ENCODE results near the gene CYTH2. TPM values are rescaled to one million over a fixed set of nuclear protein-coding genes. Genes with fewer than 3 reads are reported as not detected.

The CYTH2 gene
- total and polyA plus RNA-seq, 2 donors = 32.0 to 42.4 TPM

DNA sequence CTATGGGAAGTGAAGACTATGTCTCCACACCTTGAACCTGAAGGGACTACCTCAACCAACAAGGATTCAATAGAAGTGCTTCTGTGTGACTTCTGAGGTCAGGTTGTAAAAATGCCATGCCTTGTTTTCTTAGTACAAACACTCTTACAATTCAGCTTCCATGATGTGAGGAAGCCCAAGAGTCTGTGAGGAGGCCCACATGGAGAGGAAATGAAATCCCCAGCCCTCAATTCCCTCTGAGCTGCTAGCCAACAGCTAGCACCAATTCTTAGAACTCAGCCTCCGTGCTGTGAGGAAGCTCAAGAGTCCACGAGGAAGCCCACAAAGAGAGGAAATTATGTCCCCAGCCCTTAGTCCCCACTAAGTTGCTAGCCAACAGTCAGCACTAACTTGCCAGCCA lies 55.1 kb downstream of the CYTH2 start:
- no peak for DNase-seq (ENCODE audit: low read depth in 6 of 9, low spot score in 9 of 9)
- no peak overlapping the region for H3K27ac ChIP-seq (ENCODE audit: low read depth in 1 of 2, low read length in 1 of 2)
- WGBS = 80% methylated on average over 2 of the region's 2 CpGs
- no peak overlapping the region for H3K4me3 ChIP-seq (ENCODE audit: low read length in 2 of 2)
- H3K27me3 ChIP-seq (ENCODE audit: control insufficient read depth in 2 of 2, insufficient read depth in 1 of 2, low read length in 1 of 2) = no peaks in the 10 kb centered on the region
- H3K36me3 ChIP-seq (ENCODE audit: control insufficient read depth in 2 of 2, insufficient read depth in 2 of 2, low read length in 1 of 2) = no peaks in the 10 kb centered on the region
- no peaks in the 10 kb centered on the region for H3K4me1 ChIP-seq (ENCODE audit: control insufficient read depth in 2 of 2, insufficient read depth in 2 of 2, low read length in 2 of 2)
- H3K9me3 ChIP-seq (ENCODE audit: control insufficient read depth in 2 of 2, insufficient read depth in 1 of 2, low read length in 1 of 2) = peaks cover 0 to 25% of the 10 kb centered on the region in 2 donors

DNA sequence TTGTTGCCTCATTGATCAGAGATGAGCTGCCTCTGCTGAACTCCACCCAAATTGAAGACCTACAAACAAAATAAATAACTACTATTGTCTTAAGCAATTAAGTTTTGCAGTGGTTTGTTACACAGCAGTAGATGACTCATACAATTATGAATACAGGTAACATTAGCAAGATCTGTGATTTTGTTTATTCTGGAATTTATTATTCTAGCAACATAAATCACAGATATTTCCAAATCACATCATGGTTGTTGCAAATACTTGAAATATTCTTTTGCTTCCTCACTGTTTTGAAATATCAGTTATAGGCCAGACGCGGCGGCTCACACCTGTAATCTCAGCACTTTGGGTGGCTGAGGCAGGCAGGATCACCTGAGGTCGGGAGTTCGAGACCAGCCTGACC lies 55.6 kb downstream of the CYTH2 start:
- H3K27ac ChIP-seq (ENCODE audit: low read depth in 1 of 2, low read length in 1 of 2) = no peak overlapping the region
- H3K36me3 ChIP-seq (ENCODE audit: control insufficient read depth in 2 of 2, insufficient read depth in 2 of 2, low read length in 1 of 2) = no peaks in the 10 kb centered on the region
- H3K4me1 ChIP-seq (ENCODE audit: control insufficient read depth in 2 of 2, insufficient read depth in 2 of 2, low read length in 2 of 2) = no peaks in the 10 kb centered on the region
- no peak overlapping the region for H3K4me3 ChIP-seq (ENCODE audit: low read length in 2 of 2)
- WGBS = 94% methylated on average over 5 of the region's 5 CpGs
- H3K27me3 ChIP-seq (ENCODE audit: control insufficient read depth in 2 of 2, insufficient read depth in 1 of 2, low read length in 1 of 2) = no peaks in the 10 kb centered on the region
- DNase-seq (ENCODE audit: low read depth in 6 of 9, low spot score in 9 of 9) = no peak
- H3K9me3 ChIP-seq (ENCODE audit: control insufficient read depth in 2 of 2, insufficient read depth in 1 of 2, low read length in 1 of 2) = peaks cover 0 to 27% of the 10 kb centered on the region in 2 donors

DNA sequence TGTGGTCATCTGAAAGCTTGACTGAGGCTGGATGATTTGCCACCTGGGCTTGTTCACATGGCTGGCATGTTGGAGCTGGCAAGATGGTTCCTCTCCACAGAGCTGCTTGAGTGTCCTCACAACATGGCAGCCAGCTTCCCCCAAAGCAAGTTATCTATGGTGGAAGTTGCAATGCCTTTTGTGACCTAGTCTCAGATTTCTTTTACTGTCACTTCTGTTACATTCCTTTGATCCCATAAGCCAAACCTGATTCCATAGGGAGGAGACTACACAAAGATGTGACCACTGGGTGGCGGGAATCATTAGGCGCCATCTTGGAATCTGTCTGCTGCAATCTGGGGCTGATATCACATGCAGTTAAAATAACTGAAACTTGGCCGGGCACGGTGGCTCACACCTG lies 60.0 kb downstream of the CYTH2 start:
- 99% methylated on average over 4 of the region's 4 CpGs for WGBS
- H3K27me3 ChIP-seq (ENCODE audit: control insufficient read depth in 2 of 2, insufficient read depth in 1 of 2, low read length in 1 of 2) = no peaks in the 10 kb centered on the region
- DNase-seq (ENCODE audit: low read depth in 6 of 9, low spot score in 9 of 9) = no peak
- H3K36me3 ChIP-seq (ENCODE audit: control insufficient read depth in 2 of 2, insufficient read depth in 2 of 2, low read length in 1 of 2) = no peaks in the 10 kb centered on the region
- H3K4me1 ChIP-seq (ENCODE audit: control insufficient read depth in 2 of 2, insufficient read depth in 2 of 2, low read length in 2 of 2) = no peaks in the 10 kb centered on the region
- H3K27ac ChIP-seq (ENCODE audit: low read depth in 1 of 2, low read length in 1 of 2) = no peak overlapping the region
- no peak overlapping the region for H3K4me3 ChIP-seq (ENCODE audit: low read length in 2 of 2)
- H3K9me3 ChIP-seq (ENCODE audit: control insufficient read depth in 2 of 2, insufficient read depth in 1 of 2, low read length in 1 of 2) = peaks cover 0 to 25% of the 10 kb centered on the region in 2 donors

DNA sequence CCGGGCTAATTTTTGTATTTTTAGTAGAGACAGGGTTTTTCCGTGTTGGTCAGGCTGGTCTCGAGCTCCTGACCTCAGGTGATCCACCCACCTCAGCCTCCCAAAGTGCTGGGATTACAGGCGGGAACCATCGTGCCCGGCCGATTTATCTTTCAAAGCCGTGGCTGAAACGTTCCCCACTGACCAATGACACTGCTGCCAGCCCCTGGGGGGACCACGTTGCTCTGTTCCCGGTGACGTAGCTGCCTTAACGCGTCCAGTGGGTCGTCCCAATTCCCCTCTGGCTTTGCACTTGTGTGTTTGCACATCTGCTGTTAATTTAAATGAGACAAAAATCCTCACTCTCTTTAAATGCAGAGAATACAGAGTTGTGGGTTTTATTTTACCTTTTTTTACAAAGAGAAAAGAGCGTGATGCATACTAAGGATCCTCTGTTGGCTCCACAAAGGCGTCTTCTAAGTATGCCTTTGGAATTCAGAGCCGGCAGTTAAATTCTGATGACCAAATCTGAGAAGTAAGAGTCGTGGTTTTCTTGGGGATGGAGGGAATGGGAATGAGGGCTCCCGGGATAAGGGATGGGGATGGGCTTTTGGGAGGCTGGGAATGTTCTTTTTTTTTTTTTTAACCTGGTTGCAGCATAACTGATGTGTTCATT lies 61.0 kb downstream of the CYTH2 start:
- Histone ChIP-seq H3K4me1 (ENCODE audit: control insufficient read depth in 2 of 2, insufficient read depth in 2 of 2, low read length in 2 of 2) (no peaks in the 10 kb centered on the region), H3K9me3 (ENCODE audit: control insufficient read depth in 2 of 2, insufficient read depth in 1 of 2, low read length in 1 of 2) (peaks cover 0 to 22% of the 10 kb centered on the region in 2 donors), H3K27ac (ENCODE audit: low read depth in 1 of 2, low read length in 1 of 2) (no peak overlapping the region), H3K27me3 (ENCODE audit: control insufficient read depth in 2 of 2, insufficient read depth in 1 of 2, low read length in 1 of 2) (no peaks in the 10 kb centered on the region), H3K36me3 (ENCODE audit: control insufficient read depth in 2 of 2, insufficient read depth in 2 of 2, low read length in 1 of 2) (no peaks in the 10 kb centered on the region), H3K4me3 (ENCODE audit: low read length in 2 of 2) (no peak overlapping the region)
- DNase-seq (ENCODE audit: low read depth in 6 of 9, low spot score in 9 of 9) = no peak
- 78% methylated on average over 20 of the region's 20 CpGs for WGBS

DNA sequence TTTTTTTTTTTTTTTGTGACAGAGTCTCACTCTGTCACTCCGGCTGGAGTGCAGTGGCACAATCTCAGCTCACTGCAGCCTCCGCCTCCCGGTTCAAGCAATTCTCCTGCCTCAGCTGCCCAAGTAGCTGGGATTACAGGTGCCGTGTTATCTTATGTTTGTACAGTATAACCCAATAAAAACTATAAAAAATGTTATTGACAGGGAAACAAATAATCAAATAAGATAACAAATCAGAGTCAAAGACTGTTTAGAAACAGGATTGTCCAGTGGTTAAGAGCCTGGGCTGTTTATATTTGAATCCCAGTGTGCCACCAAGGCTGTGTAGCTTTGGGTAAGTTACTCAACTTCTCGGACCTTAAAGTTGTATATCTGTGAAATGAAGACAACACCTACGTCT lies 61.6 kb downstream of the CYTH2 start:
- H3K36me3 ChIP-seq (ENCODE audit: control insufficient read depth in 2 of 2, insufficient read depth in 2 of 2, low read length in 1 of 2) = no peaks in the 10 kb centered on the region

More for the DNA sequence above, 61.6 kb downstream of the CYTH2 start:
- no peak overlapping the region for H3K4me3 ChIP-seq (ENCODE audit: low read length in 2 of 2)
- H3K27ac ChIP-seq (ENCODE audit: low read depth in 1 of 2, low read length in 1 of 2) = no peak overlapping the region
- DNase-seq (ENCODE audit: low read depth in 6 of 9, low spot score in 9 of 9) = no peak
- H3K27me3 ChIP-seq (ENCODE audit: control insufficient read depth in 2 of 2, insufficient read depth in 1 of 2, low read length in 1 of 2) = no peaks in the 10 kb centered on the region
- H3K4me1 ChIP-seq (ENCODE audit: control insufficient read depth in 2 of 2, insufficient read depth in 2 of 2, low read length in 2 of 2) = no peaks in the 10 kb centered on the region
- peaks cover 0 to 22% of the 10 kb centered on the region in 2 donors for H3K9me3 ChIP-seq (ENCODE audit: control insufficient read depth in 2 of 2, insufficient read depth in 1 of 2, low read length in 1 of 2)
- 93% methylated on average over 6 of the region's 6 CpGs for WGBS

Other genes starting within 250 kb of the CYTH2 start
- gene CARD8, start 213.5 kb upstream of the CYTH2 start, total RNA-seq = 56.0 TPM
- gene CARD8, start 213.5 kb upstream of the CYTH2 start, polyA plus RNA-seq = 66.4 TPM
- 1.6 TPM for gene ZNF114, start 199.3 kb upstream of the CYTH2 start, total RNA-seq
- gene ZNF114, start 199.3 kb upstream of the CYTH2 start, polyA plus RNA-seq = 0.57 TPM
- gene EMP3, start 143.8 kb upstream of the CYTH2 start, total RNA-seq = 41.2 TPM
- 94.3 TPM for gene EMP3, start 143.8 kb upstream of the CYTH2 start, polyA plus RNA-seq
- gene TMEM143, start 105.4 kb upstream of the CYTH2 start, total RNA-seq = 4.6 TPM
- gene TMEM143, start 105.4 kb upstream of the CYTH2 start, polyA plus RNA-seq = 10.3 TPM
- not detected for gene SYNGR4, start 105.0 kb upstream of the CYTH2 start, total RNA-seq
- 0.11 TPM for gene SYNGR4, start 105.0 kb upstream of the CYTH2 start, polyA plus RNA-seq
- gene KDELR1, start 77.8 kb upstream of the CYTH2 start, total RNA-seq = 20.7 TPM
- gene KDELR1, start 77.8 kb upstream of the CYTH2 start, polyA plus RNA-seq = 81.0 TPM
- 0.05 TPM for gene GRIN2D, start 75.7 kb upstream of the CYTH2 start, total RNA-seq
- 0.07 TPM for gene GRIN2D, start 75.7 kb upstream of the CYTH2 start, polyA plus RNA-seq
- 20.2 TPM for gene GRWD1, start 23.4 kb upstream of the CYTH2 start, total RNA-seq
- 8.4 TPM for gene GRWD1, start 23.4 kb upstream of the CYTH2 start, polyA plus RNA-seq
- 0.19 TPM for gene KCNJ14, start 13.8 kb upstream of the CYTH2 start, total RNA-seq
- gene KCNJ14, start 13.8 kb upstream of the CYTH2 start, polyA plus RNA-seq = 0.78 TPM
- gene LMTK3, start 42.5 kb downstream of the CYTH2 start, total RNA-seq = 0.19 TPM
- gene LMTK3, start 42.5 kb downstream of the CYTH2 start, polyA plus RNA-seq = 1.5 TPM
- 0.09 TPM for gene SULT2B1, start 82.8 kb downstream of the CYTH2 start, total RNA-seq
- gene SULT2B1, start 82.8 kb downstream of the CYTH2 start, polyA plus RNA-seq = 4.3 TPM
- not detected for gene SPACA4, start 137.4 kb downstream of the CYTH2 start, total RNA-seq
- not detected for gene SPACA4, start 137.4 kb downstream of the CYTH2 start, polyA plus RNA-seq
- gene FAM83E, start 145.7 kb downstream of the CYTH2 start, total RNA-seq = 0.33 TPM
- 2.2 TPM for gene FAM83E, start 145.7 kb downstream of the CYTH2 start, polyA plus RNA-seq
- gene RPL18, start 149.8 kb downstream of the CYTH2 start, total RNA-seq = 2,287 TPM
- gene RPL18, start 149.8 kb downstream of the CYTH2 start, polyA plus RNA-seq = 2,606 TPM
- 4.6 TPM for gene SPHK2, start 150.1 kb downstream of the CYTH2 start, total RNA-seq
- 13.4 TPM for gene SPHK2, start 150.1 kb downstream of the CYTH2 start, polyA plus RNA-seq
- gene DBP, start 168.0 kb downstream of the CYTH2 start, total RNA-seq = 15.8 TPM
- 21.2 TPM for gene DBP, start 168.0 kb downstream of the CYTH2 start, polyA plus RNA-seq
- 9.8 TPM for gene CA11, start 176.8 kb downstream of the CYTH2 start, total RNA-seq
- gene CA11, start 176.8 kb downstream of the CYTH2 start, polyA plus RNA-seq = 15.3 TPM
- 0.09 TPM for gene NTN5, start 203.6 kb downstream of the CYTH2 start, total RNA-seq
- 3.5 TPM for gene NTN5, start 203.6 kb downstream of the CYTH2 start, polyA plus RNA-seq
- gene FUT2, start 226.6 kb downstream of the CYTH2 start, total RNA-seq = 0.66 TPM
- gene FUT2, start 226.6 kb downstream of the CYTH2 start, polyA plus RNA-seq = 3.2 TPM

Data from thymus (tissue), 11 donors.